SJCRH30 (cell line): ENCODE measurements around the gene EYA2. TPM values are rescaled to one million over a fixed set of nuclear protein-coding genes. Genes with fewer than 3 reads are reported as not detected.
"Not testable (repeated sequence)": the region's sequence is repeated elsewhere in the genome, so short reads cannot be mapped to it uniquely, and the experiment has no call there.

Experiments
- DNase-seq, 2 experiments: peaks; one replicate each; pipeline ENCODE4 v3.0.0-alpha.2; 2015 to 2020
- H3K27ac ChIP-seq: fragments of 250-450 bp; sonication (Bioruptor Pico); 2 replicates; pipeline ENCODE4 v1.5.1; 2020; ENCODE audit warnings: mild to moderate bottlenecking, moderate library complexity
- H3K27me3 ChIP-seq: fragments of 250-450 bp; sonication (Bioruptor Pico); 2 replicates; pipeline ENCODE4 v1.5.1; 2020; ENCODE audit warnings: mild to moderate bottlenecking, moderate library complexity
- H3K36me3 ChIP-seq: fragments of 250-450 bp; sonication (Bioruptor Pico); 2 replicates; pipeline ENCODE4 v1.5.1; 2020; ENCODE audit warnings: mild to moderate bottlenecking, moderate library complexity
- H3K4me1 ChIP-seq: fragments of 250-450 bp; sonication (Bioruptor Pico); 2 replicates; pipeline ENCODE4 v1.5.1; 2020; ENCODE audit warnings: mild to moderate bottlenecking, moderate library complexity
- H3K4me3 ChIP-seq: fragments of 250-450 bp; sonication (Bioruptor Pico); 2 replicates; pipeline ENCODE4 v1.5.1; 2020; ENCODE audit warnings: mild to moderate bottlenecking, moderate library complexity
- H3K9me3 ChIP-seq: fragments of 250-450 bp; sonication (Bioruptor Pico); replicated peaks from 2 replicates; pipeline ENCODE4 v1.5.1; 2020; ENCODE audit warnings: mild to moderate bottlenecking, moderate library complexity
- total RNA-seq: library from RNA; depleted of rRNA; stranded (reverse); fragments of >200 nt; shearing (Covaris generic); gene quantifications from 2 replicates; pipeline ENCODE4 v1.2.3, GENCODE V29; 2014

The EYA2 gene
- total RNA-seq, 1 experiment from 2014 or later, result 63.2 TPM

- peaks cover 21% of the 10 kb centered on the region for H3K36me3 ChIP-seq
- no peak overlapping the region for H3K27ac ChIP-seq
- no peaks in the 10 kb centered on the region for H3K9me3 ChIP-seq
- no peak for DNase-seq
- no peaks in the 10 kb centered on the region for H3K27me3 ChIP-seq
- H3K4me1 ChIP-seq, result no peaks in the 10 kb centered on the region
- H3K4me3 ChIP-seq, result no peak overlapping the region
Measured at GRCh38 chr20:47156301-47157137, 261.9 kb downstream of the EYA2 start.

GRCh38 chr20:47159166-47159565 lies 264.5 kb downstream of the EYA2 start:
- no peak overlapping the region for H3K27ac ChIP-seq
- H3K36me3 ChIP-seq, result peaks cover 12% of the 10 kb centered on the region
- no peaks in the 10 kb centered on the region for H3K27me3 ChIP-seq
- DNase-seq, result no peak
- H3K4me1 ChIP-seq, result peaks cover 4% of the 10 kb centered on the region
- peaks cover 4% of the 10 kb centered on the region; the same call in 1 of the 2 replicates for H3K9me3 ChIP-seq
- H3K4me3 ChIP-seq, result no peak overlapping the region

- H3K4me3 ChIP-seq, result no peak overlapping the region
Measured at GRCh38 chr20:47160240-47160639, 265.6 kb downstream of the EYA2 start.

GRCh38 chr20:47160992-47161391 lies 266.3 kb downstream of the EYA2 start:
- Histone ChIP-seq H3K4me3 (no peak overlapping the region), H3K27me3 (no peaks in the 10 kb centered on the region), H3K9me3 (peaks cover 4% of the 10 kb centered on the region; the same call in 1 of the 2 replicates), H3K27ac (no peak overlapping the region), H3K36me3 (peaks cover 2% of the 10 kb centered on the region; the same call in 1 of the 2 replicates), H3K4me1 (peaks cover 20% of the 10 kb centered on the region)
- DNase-seq, result no peak

More at GRCh38 chr20:47160240-47160639, 265.6 kb downstream of the EYA2 start:
- DNase-seq, result no peak
- peaks cover 15% of the 10 kb centered on the region for H3K4me1 ChIP-seq
- no peaks in the 10 kb centered on the region for H3K27me3 ChIP-seq
- H3K36me3 ChIP-seq, result peaks cover 6% of the 10 kb centered on the region
- H3K9me3 ChIP-seq, result peaks cover 4% of the 10 kb centered on the region; the same call in 1 of the 2 replicates
- no peak overlapping the region for H3K27ac ChIP-seq

GRCh38 chr20:47161411-47161810 lies 266.8 kb downstream of the EYA2 start:
- peaks cover 4% of the 10 kb centered on the region; the same call in 1 of the 2 replicates for H3K9me3 ChIP-seq
- no peak for DNase-seq
- H3K27me3 ChIP-seq, result no peaks in the 10 kb centered on the region
- no peak overlapping the region for H3K4me3 ChIP-seq
- peaks cover 2% of the 10 kb centered on the region; the same call in 1 of the 2 replicates for H3K36me3 ChIP-seq
- H3K4me1 ChIP-seq, result peaks cover 20% of the 10 kb centered on the region
- no peak overlapping the region for H3K27ac ChIP-seq

- Histone ChIP-seq H3K27me3 (no peaks in the 10 kb centered on the region), H3K4me3 (no peak overlapping the region), H3K27ac (peak overlapping the region; percentile 97), H3K36me3 (peaks cover 4% of the 10 kb centered on the region), H3K9me3 (peaks cover 4% of the 10 kb centered on the region; the same call in 1 of the 2 replicates), H3K4me1 (peaks cover 20% of the 10 kb centered on the region)
- peak; percentile 95 to 98 for DNase-seq
Measured at GRCh38 chr20:47164140-47164539, 269.5 kb downstream of the EYA2 start.

GRCh38 chr20:47165376-47165865 lies 270.8 kb downstream of the EYA2 start:
- no peak overlapping the region for H3K4me3 ChIP-seq
- peaks cover 20% of the 10 kb centered on the region for H3K4me1 ChIP-seq
- H3K9me3 ChIP-seq, result peaks cover 4% of the 10 kb centered on the region; the same call in 1 of the 2 replicates
- H3K27ac ChIP-seq, result peak overlapping the region; percentile 97
- H3K36me3 ChIP-seq, result peaks cover 4% of the 10 kb centered on the region; the same call in 1 of the 2 replicates
- DNase-seq, result no peak
- H3K27me3 ChIP-seq, result no peaks in the 10 kb centered on the region

- H3K9me3 ChIP-seq, result peaks cover 4% of the 10 kb centered on the region; the same call in 1 of the 2 replicates
- peaks cover 6% of the 10 kb centered on the region; the same call in 1 of the 2 replicates for H3K36me3 ChIP-seq
- H3K27me3 ChIP-seq, result no peaks in the 10 kb centered on the region
- no peak overlapping the region for H3K4me3 ChIP-seq
- H3K4me1 ChIP-seq, result peaks cover 20% of the 10 kb centered on the region
- no peak for DNase-seq
- no peak overlapping the region for H3K27ac ChIP-seq
Measured at GRCh38 chr20:47167846-47168245, 273.2 kb downstream of the EYA2 start.

GRCh38 chr20:47172579-47172978 lies 277.9 kb downstream of the EYA2 start:
- Histone ChIP-seq H3K27me3 (no peaks in the 10 kb centered on the region), H3K27ac (no peak overlapping the region), H3K4me3 (no peak overlapping the region), H3K36me3 (peaks cover 24% of the 10 kb centered on the region), H3K9me3 (no peaks in the 10 kb centered on the region), H3K4me1 (peaks cover 6% of the 10 kb centered on the region; the same call in 1 of the 2 replicates)
- no peak for DNase-seq

- Histone ChIP-seq H3K27ac (no peak overlapping the region), H3K4me1 (peaks cover 6% of the 10 kb centered on the region; the same call in 1 of the 2 replicates), H3K4me3 (no peak overlapping the region), H3K27me3 (no peaks in the 10 kb centered on the region), H3K36me3 (peaks cover 24% of the 10 kb centered on the region), H3K9me3 (no peaks in the 10 kb centered on the region)
- DNase-seq, result no peak
Measured at GRCh38 chr20:47173596-47174216, 279.1 kb downstream of the EYA2 start.

- peak; percentile 46 to 47 for DNase-seq
- no peak overlapping the region for H3K4me3 ChIP-seq
Measured at GRCh38 chr20:47174456-47175243, 280.0 kb downstream of the EYA2 start.

GRCh38 chr20:47175493-47175892 lies 280.9 kb downstream of the EYA2 start:
- Histone ChIP-seq H3K27me3 (no peaks in the 10 kb centered on the region), H3K36me3 (peaks cover 26% of the 10 kb centered on the region), H3K27ac (no peak overlapping the region), H3K4me1 (peaks cover 6% of the 10 kb centered on the region; the same call in 1 of the 2 replicates), H3K9me3 (no peaks in the 10 kb centered on the region; the same call in 1 of the 2 replicates), H3K4me3 (no peak overlapping the region)
- no peak for DNase-seq

More at GRCh38 chr20:47174456-47175243, 280.0 kb downstream of the EYA2 start:
- H3K9me3 ChIP-seq, result no peaks in the 10 kb centered on the region
- H3K36me3 ChIP-seq, result peaks cover 21% of the 10 kb centered on the region
- peaks cover 6% of the 10 kb centered on the region; the same call in 1 of the 2 replicates for H3K4me1 ChIP-seq
- H3K27ac ChIP-seq, result no peak overlapping the region
- no peaks in the 10 kb centered on the region for H3K27me3 ChIP-seq

- H3K9me3 ChIP-seq, H3K4me3 ChIP-seq, H3K27me3 ChIP-seq, DNase-seq, H3K27ac ChIP-seq, H3K4me1 ChIP-seq: not testable (repeated sequence)
- peaks cover 33% of the 10 kb centered on the region for H3K36me3 ChIP-seq
Measured at GRCh38 chr20:47176217-47176616, 281.6 kb downstream of the EYA2 start.

GRCh38 chr20:47178277-47178676 lies 283.6 kb downstream of the EYA2 start:
- no peak overlapping the region for H3K27ac ChIP-seq
- H3K36me3 ChIP-seq, result peaks cover 32% of the 10 kb centered on the region
- no peak for DNase-seq
- H3K27me3 ChIP-seq, result no peaks in the 10 kb centered on the region
- H3K4me1 ChIP-seq, result peaks cover 6% of the 10 kb centered on the region; the same call in 1 of the 2 replicates
- H3K9me3 ChIP-seq, result no peaks in the 10 kb centered on the region; the same call in 1 of the 2 replicates
- H3K4me3 ChIP-seq, result no peak overlapping the region
